ENCODE data around the gene AGMAT. TPM values are rescaled to one million over a fixed set of nuclear protein-coding genes. Genes with fewer than 3 reads are reported as not detected.

The AGMAT gene
- total RNA-seq, 2 experiments from 2014 or later, result 3.8 to 4.6 TPM

GRCh38 chr1:15540186-15540585, 44.7 kb downstream of the AGMAT start:
- CTCF ChIA-PET, result no interaction called here
- peaks cover 81% of the 10 kb centered on the region for H3K36me3 Mint-ChIP-seq (ENCODE audit: low read depth)

DNA sequence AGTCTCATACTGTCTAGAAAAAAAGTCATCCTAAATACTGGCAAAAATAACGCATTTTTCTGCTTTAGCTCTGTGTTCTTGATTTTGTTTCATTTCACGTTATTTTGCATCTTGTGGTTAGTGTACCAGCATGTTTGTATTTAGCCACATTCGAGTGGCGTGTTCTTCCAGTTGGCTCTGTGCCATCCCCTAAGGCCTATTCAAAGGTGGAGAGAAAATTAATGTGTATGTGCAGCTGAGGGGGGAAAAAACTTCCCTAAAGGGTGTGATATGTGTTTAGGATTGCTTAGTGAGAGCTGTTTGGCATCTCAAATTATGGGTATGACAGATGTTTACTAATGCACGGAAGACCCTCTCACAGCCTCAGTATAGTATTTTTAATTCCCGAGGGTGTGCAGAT, 46.1 kb downstream of the AGMAT start:
- H3K36me3 ChIP-seq (ENCODE audit: insufficient read depth, low read length), result peaks cover 61% of the 10 kb centered on the region

More at GRCh38 chr1:15540186-15540585, 44.7 kb downstream of the AGMAT start:
- no peak overlapping the region for H3K27ac ChIP-seq (ENCODE audit: low read depth in 1 of 2, low read length in 2 of 2)
- ATAC-seq (ENCODE audit: poor library complexity), result no peak
- peaks cover 64% of the 10 kb centered on the region for H3K36me3 ChIP-seq (ENCODE audit: insufficient read depth, low read length)
- H3K9me3 ChIP-seq (ENCODE audit: control insufficient read depth in 1 of 2, insufficient read depth in 1 of 2, low read length in 2 of 2), result no peaks in the 10 kb centered on the region
- intact Hi-C loops (cut with DNase I, micrococcal nuclease), result no loop called here
- no peaks in the 10 kb centered on the region for H3K9me3 Mint-ChIP-seq
- no peak overlapping the region for H3K4me3 Mint-ChIP-seq
- H3K4me3 ChIP-seq (ENCODE audit: low read length), result no peak overlapping the region
- H3K4me1 ChIP-seq (ENCODE audit: insufficient read depth, low read length), result no peaks in the 10 kb centered on the region
- TF ChIP-seq CTCF (IDR thresholded peaks at IDR 0.05), result no peak
- DNase-seq, result no peak
- H3K4me1 Mint-ChIP-seq (ENCODE audit: low read depth), result peaks cover 4% of the 10 kb centered on the region
- H3K27me3 ChIP-seq (ENCODE audit: control insufficient read depth in 1 of 2, insufficient read depth in 2 of 2, low read length in 2 of 2), result no peaks in the 10 kb centered on the region
- H3K27me3 Mint-ChIP-seq, result no peaks in the 10 kb centered on the region
- POLR2A ChIA-PET, result no interaction called here
- no peak overlapping the region for H3K27ac Mint-ChIP-seq

GRCh38 chr1:15531682-15532081, 53.2 kb downstream of the AGMAT start:
- H3K36me3 Mint-ChIP-seq (ENCODE audit: low read depth), result peaks cover 44% of the 10 kb centered on the region
- TF ChIP-seq CTCF (IDR thresholded peaks at IDR 0.05), result no peak
- no peaks in the 10 kb centered on the region for H3K9me3 ChIP-seq (ENCODE audit: control insufficient read depth in 1 of 2, insufficient read depth in 1 of 2, low read length in 2 of 2)
- H3K4me3 ChIP-seq (ENCODE audit: low read length), result no peak overlapping the region
- ATAC-seq (ENCODE audit: poor library complexity) (no peak), DNase-seq (no peak)
- no peak overlapping the region for H3K27ac Mint-ChIP-seq
- H3K27ac ChIP-seq (ENCODE audit: low read depth in 1 of 2, low read length in 2 of 2), result no peak overlapping the region
- H3K27me3 ChIP-seq (ENCODE audit: control insufficient read depth in 1 of 2, insufficient read depth in 2 of 2, low read length in 2 of 2), result no peaks in the 10 kb centered on the region
- peaks cover 22% of the 10 kb centered on the region for H3K4me1 Mint-ChIP-seq (ENCODE audit: low read depth)
- ChIA-PET CTCF (interaction anchor here (0.6 kb wide), 1 partner anchor 1477 kb away, joined by 4 read pairs; no protein-coding TSS in a partner anchor), POLR2A (interaction anchor here (1.1 kb wide), 1 partner anchor 48 kb away, joined by 3 read pairs; no protein-coding TSS in a partner anchor)
- H3K9me3 Mint-ChIP-seq, result no peaks in the 10 kb centered on the region
- H3K36me3 ChIP-seq (ENCODE audit: insufficient read depth, low read length), result peaks cover 17% of the 10 kb centered on the region
- H3K27me3 Mint-ChIP-seq, result no peaks in the 10 kb centered on the region
- H3K4me3 Mint-ChIP-seq, result no peak overlapping the region
- peaks cover 13% of the 10 kb centered on the region for H3K4me1 ChIP-seq (ENCODE audit: insufficient read depth, low read length)
- intact Hi-C loops (cut with DNase I, micrococcal nuclease), result loop anchor here in 1 of 2 experiments (5.0 kb wide), 1 partner anchor 151 kb away; the partner anchor contains the start of gene PLEKHM2

More for the DNA sequence above, 46.1 kb downstream of the AGMAT start:
- TF ChIP-seq CTCF (IDR thresholded peaks at IDR 0.05), result no peak
- Mint-ChIP-seq H3K27ac (no peak overlapping the region), H3K9me3 (no peaks in the 10 kb centered on the region), H3K4me1 (ENCODE audit: low read depth) (peaks cover 4% of the 10 kb centered on the region), H3K4me3 (no peak overlapping the region), H3K36me3 (ENCODE audit: low read depth) (peaks cover 74% of the 10 kb centered on the region), H3K27me3 (no peaks in the 10 kb centered on the region)
- DNase-seq, result no peak
- Histone ChIP-seq H3K4me3 (ENCODE audit: low read length) (no peak overlapping the region), H3K27me3 (ENCODE audit: control insufficient read depth in 1 of 2, insufficient read depth in 2 of 2, low read length in 2 of 2) (no peaks in the 10 kb centered on the region), H3K9me3 (ENCODE audit: control insufficient read depth in 1 of 2, insufficient read depth in 1 of 2, low read length in 2 of 2) (no peaks in the 10 kb centered on the region), H3K4me1 (ENCODE audit: insufficient read depth, low read length) (no peaks in the 10 kb centered on the region), H3K27ac (ENCODE audit: low read depth in 1 of 2, low read length in 2 of 2) (no peak overlapping the region)
- CTCF ChIA-PET, result no interaction called here
- POLR2A ChIA-PET, result no interaction called here
- intact Hi-C loops (cut with DNase I, micrococcal nuclease), result no loop called here
- ATAC-seq (ENCODE audit: poor library complexity), result no peak
